ENCODE data around the gene PTDSS2. TPM values are rescaled to one million over a fixed set of nuclear protein-coding genes. Genes with fewer than 3 reads are reported as not detected.

Gene PTDSS2
- total and polyA plus RNA-seq, 9 of the 15 experiments (the other 6 are each of a cell fraction or from before 2014, with no cell fraction given), result 0.45 to 53.9 (median 17.2) TPM

DNA sequence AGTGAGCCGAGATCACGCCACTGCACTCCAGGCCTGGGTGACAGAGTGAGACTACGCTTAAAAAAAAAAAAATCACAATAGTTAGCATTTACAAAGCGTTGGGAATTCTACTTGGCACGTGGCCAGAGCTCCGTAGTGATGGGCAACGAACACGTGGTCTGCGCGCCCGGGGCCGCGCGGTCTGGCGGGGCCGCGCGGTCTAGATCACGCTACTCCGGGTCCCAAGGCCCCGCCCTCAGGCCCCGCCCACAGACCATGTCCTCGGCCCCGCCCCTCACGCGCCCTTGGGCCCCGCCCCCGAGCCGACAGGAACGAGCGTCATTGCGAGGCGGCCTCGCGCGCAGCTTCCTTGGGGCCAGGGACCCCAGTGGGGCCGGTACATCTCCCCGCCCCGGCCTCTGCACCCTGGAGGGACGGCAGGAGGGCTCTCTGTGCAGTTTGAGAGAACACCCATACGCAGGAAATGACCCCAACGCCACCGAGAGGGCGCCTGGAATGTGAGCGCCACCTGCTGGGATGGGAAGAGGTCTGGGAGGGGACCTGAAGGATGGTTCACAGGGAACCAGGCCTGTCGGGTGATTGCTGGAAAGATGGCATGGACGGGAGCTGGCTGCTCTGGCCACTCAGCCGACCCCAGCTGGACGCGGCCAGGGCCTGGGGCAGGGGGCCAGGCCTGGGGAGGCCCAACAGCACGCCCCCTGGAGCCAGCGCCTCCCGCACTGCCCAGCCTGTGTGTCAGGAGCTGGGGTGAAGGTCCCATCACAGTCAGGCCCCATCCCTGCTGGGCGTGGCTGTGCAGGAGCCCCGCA is 2.0 kb upstream of the PTDSS2 start (continued):
- TF ChIP-seq ZNF232 (CRISPR knock-in tag; IDR thresholded peaks at IDR 0.05) (no peak), YY1 (IDR thresholded peaks at IDR 0.05; ENCODE audit: borderline replicate concordance in 1 of 3, control insufficient read depth in 1 of 3, extremely low read depth in 1 of 3, insufficient read depth in 3 of 3, insufficient read length in 1 of 3, insufficient replicate concordance in 2 of 3, low read depth in 1 of 3, low read length in 2 of 3) (peak in 2 of 3 experiments; percentile 23 to 46), DNMT1 (IDR thresholded peaks at IDR 0.05) (no peak), SMAD2 (IDR thresholded peaks at IDR 0.05; ENCODE audit: low read depth, low read length) (no peak), ZNF696 (CRISPR knock-in tag; conservative IDR thresholded peaks at IDR 0.05) (no peak), LCOR (CRISPR knock-in tag; IDR thresholded peaks at IDR 0.05) (peak; percentile 80; the same call in 1 of the 2 replicates), CC2D1A (IDR thresholded peaks at IDR 0.05) (0 out of 2 replicates have a peak, but pooled peaks have one; percentile 32), U2AF2 (optimal IDR thresholded peaks at IDR 0.05; ENCODE audit: low read depth, low read length) (no peak), BRF1 (IDR thresholded peaks at IDR 0.05; ENCODE audit: borderline replicate concordance, extremely low read depth, insufficient read length) (no peak), TCF7L2 (IDR thresholded peaks at IDR 0.05; ENCODE audit: low read depth, low read length) (no peak), MEIS2 (IDR thresholded peaks at IDR 0.05; ENCODE audit: partially characterized antibody) (no peak), PCBP1 (IDR thresholded peaks at IDR 0.05; ENCODE audit: low read depth, low read length, poor library complexity, severe bottlenecking) (peak; percentile 55), DPF2 (IDR thresholded peaks at IDR 0.05) (0 out of 2 replicates have a peak, but pooled peaks have one; percentile 31)
- TF ChIP-seq, protein P1, sequence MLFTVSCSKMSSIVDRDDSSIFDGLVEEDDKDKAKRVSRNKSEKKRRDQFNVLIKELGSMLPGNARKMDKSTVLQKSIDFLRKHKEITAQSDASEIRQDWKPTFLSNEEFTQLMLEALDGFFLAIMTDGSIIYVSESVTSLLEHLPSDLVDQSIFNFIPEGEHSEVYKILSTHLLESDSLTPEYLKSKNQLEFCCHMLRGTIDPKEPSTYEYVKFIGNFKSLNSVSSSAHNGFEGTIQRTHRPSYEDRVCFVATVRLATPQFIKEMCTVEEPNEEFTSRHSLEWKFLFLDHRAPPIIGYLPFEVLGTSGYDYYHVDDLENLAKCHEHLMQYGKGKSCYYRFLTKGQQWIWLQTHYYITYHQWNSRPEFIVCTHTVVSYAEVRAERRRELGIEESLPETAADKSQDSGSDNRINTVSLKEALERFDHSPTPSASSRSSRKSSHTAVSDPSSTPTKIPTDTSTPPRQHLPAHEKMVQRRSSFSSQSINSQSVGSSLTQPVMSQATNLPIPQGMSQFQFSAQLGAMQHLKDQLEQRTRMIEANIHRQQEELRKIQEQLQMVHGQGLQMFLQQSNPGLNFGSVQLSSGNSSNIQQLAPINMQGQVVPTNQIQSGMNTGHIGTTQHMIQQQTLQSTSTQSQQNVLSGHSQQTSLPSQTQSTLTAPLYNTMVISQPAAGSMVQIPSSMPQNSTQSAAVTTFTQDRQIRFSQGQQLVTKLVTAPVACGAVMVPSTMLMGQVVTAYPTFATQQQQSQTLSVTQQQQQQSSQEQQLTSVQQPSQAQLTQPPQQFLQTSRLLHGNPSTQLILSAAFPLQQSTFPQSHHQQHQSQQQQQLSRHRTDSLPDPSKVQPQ (CRISPR knock-in tag; IDR thresholded peaks at IDR 0.05; ENCODE audit: borderline replicate concordance), result no peak
- TF ChIP-seq, protein P2, sequence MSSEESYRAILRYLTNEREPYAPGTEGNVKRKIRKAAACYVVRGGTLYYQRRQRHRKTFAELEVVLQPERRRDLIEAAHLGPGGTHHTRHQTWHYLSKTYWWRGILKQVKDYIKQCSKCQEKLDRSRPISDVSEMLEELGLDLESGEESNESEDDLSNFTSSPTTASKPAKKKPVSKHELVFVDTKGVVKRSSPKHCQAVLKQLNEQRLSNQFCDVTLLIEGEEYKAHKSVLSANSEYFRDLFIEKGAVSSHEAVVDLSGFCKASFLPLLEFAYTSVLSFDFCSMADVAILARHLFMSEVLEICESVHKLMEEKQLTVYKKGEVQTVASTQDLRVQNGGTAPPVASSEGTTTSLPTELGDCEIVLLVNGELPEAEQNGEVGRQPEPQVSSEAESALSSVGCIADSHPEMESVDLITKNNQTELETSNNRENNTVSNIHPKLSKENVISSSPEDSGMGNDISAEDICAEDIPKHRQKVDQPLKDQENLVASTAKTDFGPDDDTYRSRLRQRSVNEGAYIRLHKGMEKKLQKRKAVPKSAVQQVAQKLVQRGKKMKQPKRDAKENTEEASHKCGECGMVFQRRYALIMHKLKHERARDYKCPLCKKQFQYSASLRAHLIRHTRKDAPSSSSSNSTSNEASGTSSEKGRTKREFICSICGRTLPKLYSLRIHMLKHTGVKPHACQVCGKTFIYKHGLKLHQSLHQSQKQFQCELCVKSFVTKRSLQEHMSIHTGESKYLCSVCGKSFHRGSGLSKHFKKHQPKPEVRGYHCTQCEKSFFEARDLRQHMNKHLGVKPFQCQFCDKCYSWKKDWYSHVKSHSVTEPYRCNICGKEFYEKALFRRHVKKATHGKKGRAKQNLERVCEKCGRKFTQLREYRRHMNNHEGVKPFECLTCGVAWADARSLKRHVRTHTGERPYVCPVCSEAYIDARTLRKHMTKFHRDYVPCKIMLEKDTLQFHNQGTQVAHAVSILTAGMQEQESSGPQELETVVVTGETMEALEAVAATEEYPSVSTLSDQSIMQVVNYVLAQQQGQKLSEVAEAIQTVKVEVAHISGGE (CRISPR knock-in tag; IDR thresholded peaks at IDR 0.05), result peak in 1 of 3 experiments; percentile 85; a peak in 2 of 6 replicates
- TF ChIP-seq, protein P3, sequence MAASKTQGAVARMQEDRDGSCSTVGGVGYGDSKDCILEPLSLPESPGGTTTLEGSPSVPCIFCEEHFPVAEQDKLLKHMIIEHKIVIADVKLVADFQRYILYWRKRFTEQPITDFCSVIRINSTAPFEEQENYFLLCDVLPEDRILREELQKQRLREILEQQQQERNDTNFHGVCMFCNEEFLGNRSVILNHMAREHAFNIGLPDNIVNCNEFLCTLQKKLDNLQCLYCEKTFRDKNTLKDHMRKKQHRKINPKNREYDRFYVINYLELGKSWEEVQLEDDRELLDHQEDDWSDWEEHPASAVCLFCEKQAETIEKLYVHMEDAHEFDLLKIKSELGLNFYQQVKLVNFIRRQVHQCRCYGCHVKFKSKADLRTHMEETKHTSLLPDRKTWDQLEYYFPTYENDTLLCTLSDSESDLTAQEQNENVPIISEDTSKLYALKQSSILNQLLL (CRISPR knock-in tag; IDR thresholded peaks at IDR 0.05; ENCODE audit: borderline replicate concordance), result no peak
- TF ChIP-seq, protein P4, sequence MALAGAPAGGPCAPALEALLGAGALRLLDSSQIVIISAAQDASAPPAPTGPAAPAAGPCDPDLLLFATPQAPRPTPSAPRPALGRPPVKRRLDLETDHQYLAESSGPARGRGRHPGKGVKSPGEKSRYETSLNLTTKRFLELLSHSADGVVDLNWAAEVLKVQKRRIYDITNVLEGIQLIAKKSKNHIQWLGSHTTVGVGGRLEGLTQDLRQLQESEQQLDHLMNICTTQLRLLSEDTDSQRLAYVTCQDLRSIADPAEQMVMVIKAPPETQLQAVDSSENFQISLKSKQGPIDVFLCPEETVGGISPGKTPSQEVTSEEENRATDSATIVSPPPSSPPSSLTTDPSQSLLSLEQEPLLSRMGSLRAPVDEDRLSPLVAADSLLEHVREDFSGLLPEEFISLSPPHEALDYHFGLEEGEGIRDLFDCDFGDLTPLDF (CRISPR knock-in tag; IDR thresholded peaks at IDR 0.05), result no peak
